ENCODE results near the gene GAB2.

GAB2 gene

DNA sequence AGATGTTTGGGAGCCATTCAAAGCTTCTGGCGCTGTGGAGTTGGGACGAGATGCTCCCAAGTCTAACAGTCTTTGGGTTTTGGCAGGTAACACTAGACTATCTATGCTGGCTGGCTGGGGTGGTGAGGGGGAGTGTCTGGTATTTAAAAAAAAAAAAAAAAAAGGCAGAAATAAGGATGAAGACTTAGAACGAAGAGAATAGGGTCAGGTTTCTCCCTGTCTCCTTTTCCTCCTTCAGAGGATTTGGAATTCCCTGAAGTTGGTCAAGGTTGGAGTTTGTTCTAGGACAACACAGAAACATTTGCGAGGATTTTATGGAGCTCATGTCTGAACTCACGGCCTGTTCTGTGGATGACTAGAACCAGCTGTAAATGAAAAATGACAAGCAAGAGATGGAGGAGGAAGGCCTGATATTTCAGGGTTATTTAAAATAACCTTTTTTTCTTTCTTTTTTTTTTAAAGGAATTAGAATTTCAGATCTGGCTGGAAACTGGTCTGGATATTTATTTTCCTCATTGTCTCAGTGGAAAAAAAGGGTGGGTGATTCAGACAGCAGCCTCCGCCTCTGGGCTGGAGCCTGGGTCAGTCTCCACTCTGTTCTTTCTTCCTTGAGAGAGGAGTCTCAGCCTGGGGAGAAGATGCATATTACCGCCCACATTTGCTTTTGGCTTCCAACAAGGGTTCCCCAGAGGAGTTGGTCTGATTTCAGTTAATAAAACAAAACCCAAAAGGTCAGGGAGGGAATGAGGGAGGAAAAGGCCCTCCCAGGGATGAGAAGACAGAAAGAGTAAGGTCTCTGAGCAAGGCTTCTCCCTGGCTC, 148.8 kb downstream of the GAB2 start:
- DNase-seq, result no peak

DNA sequence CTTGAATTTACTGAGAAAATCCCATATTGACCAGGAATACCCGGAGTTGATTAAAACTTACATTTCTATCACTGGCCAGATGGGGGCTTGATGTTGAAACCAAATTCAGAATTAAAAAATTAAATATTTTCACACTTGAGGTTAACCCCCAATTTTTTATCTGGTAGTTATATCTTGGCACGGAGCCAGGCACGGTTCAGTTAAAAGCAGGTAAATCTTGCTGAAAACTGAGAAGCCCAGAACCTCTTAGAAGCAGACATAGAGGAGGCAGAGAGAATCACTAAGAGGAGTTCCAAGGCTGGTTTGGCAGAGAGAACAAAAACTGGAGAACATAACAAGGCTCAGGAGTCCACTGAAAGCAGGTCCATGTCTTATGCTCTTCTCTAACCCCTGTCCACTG, 151.2 kb downstream of the GAB2 start:
- no peak for DNase-seq

DNA sequence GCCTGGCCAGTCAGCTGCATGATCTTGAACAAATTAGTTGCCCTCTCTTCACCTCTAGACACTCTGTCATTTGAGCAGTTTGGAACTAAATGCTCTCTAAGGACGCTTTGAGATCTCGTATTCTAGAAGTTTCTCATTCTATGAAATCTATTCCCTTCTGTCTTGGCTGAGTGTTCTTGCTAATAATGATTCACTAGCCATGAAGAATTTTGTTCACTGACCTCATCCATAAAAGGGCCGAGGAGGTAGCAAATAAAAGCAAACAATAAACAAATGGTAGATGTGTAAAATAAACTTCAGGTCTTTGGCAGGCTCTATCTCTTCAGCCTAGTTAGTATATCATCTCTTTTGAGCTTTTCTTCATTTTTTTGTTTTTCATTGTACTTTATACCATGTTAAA, 152.3 kb downstream of the GAB2 start:
- DNase-seq, result no peak

DNA sequence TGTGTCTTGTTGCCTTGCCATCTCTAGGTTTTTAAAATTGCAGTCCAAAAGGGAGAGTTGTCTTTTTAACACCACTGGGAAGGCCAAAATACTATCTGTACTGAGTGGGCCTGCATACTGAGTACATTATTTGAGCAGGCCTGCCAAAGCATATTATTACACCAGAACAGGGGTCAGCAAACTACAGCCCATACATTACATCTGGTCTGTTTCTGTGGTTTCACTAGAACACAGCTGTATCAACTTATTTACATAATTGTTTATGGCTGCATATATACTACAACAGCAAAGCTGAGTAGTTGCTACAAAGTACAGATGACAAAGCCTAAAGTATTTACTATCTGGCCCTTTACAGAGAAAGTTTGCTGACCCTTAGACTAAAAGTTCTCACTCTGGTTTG, 154.9 kb downstream of the GAB2 start:
- DNase-seq, result no peak

- DNase-seq, result no peak
These were observed 155.4 kb downstream of the GAB2 start for GRCh38 chr11:78262238-78262637.

DNA sequence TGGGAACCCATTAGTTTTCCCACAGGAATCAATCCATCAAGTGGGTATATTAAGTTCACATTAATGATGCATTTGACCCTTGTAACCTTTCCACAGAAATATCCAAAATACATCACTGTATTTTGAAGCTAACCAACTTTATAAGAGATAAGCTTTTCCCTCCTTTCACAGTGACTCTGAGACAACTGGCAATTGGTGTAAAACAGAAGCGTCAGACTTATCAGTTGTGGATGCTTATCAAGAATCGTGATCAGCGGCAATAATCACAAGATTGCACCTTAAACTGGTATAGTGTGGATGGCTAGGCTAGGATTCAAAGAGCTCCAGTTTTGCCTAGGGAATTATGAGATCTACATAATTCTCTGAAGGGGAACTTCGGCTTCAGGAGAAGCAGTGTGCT, 155.8 kb downstream of the GAB2 start:
- DNase-seq, result no peak

GRCh38 chr11:78261367-78261766, 156.3 kb downstream of the GAB2 start:
- no peak for DNase-seq

GRCh38 chr11:78259777-78260487, 157.7 kb downstream of the GAB2 start:
- no peak for DNase-seq

DNA sequence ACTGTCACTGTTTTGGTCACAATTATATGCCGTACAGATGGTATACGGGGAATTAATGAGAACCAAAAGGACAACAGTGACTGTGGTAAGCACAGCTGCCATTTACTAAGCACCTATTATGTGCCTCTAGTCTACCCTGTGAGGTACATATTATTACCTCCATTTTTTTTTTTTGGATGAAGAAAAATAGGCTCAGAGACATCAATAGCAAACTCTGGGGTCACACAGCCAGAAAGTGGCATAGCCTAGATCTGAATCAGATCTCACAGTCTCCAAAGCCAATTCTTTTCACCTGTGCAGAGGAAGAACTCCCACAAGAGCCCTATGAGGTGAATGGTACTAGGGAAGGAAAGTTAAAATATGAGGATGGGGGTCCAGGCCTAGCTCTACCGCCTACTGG, 160.0 kb downstream of the GAB2 start:
- DNase-seq, result no peak

- DNase-seq, result no peak
These were observed 160.7 kb downstream of the GAB2 start for GRCh38 chr11:78256962-78257361.

- DNase-seq, result no peak
These were observed 161.7 kb downstream of the GAB2 start for GRCh38 chr11:78255919-78256318.

DNA sequence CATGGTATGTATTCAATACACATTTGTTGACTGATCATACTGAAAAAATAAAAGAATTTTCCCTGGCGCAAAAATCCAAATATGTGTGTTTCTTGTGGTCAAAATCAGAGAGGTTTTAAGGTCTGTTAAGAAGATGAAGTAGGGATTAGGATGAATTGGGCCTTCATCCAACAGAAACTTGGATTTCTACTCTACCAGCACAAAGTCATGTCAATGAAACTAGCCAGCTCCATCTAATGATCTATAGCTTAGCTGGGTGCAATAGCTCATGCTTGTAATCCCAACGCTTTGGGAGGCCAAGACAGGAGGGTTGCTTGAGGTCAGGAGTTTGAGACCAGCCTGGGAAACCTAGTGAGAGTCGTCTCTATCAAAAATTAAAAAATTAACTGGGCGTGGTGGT, 163.4 kb downstream of the GAB2 start:
- DNase-seq, result no peak

- DNase-seq, result no peak
These were observed 163.8 kb downstream of the GAB2 start for GRCh38 chr11:78253797-78254196.

GRCh38 chr11:78251083-78251775, 166.4 kb downstream of the GAB2 start:
- DNase-seq, result no peak

DNA sequence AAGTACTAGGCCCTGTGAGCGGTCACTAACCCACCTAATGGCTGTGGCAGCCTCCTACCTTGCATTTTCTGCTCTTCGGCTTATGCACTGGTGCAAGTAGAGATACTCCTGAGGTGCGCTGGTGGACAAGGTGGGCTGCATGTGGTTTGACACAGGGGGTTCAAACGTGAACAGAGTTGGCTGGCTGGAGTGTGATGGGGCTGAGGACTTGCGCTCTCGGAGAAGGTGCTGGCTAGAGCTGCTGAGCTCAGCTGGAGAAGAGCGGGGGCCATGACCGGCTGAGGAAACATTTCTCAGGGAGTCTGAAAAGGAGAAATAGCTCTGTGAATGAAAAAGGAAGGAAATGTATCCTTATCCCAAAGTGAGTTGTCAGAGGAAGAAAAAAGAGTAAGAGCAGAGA, 167.5 kb downstream of the GAB2 start:
- DNase-seq, result no peak

DNA sequence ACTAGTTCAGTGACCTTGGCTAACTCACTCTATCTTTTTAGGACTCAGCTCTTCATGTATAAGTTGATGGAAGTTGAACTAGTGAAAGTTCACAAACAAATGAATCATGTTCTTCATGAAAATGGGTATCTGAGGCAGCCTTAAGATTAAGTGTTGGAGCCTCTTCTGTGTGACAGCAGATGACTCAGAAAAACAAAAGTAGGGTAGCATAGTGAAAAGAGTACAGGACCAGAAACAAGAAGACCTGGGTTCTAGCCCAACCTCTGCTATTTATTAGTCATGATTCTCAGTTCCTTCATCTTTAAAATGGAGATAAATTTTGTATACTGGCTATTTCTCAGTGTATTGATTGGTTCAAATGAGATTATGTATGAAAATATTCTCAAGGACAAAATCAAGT, 168.7 kb downstream of the GAB2 start:
- DNase-seq, result peak; percentile 9

GRCh38 chr11:78248191-78248590, 169.4 kb downstream of the GAB2 start:
- DNase-seq, result no peak

DNA sequence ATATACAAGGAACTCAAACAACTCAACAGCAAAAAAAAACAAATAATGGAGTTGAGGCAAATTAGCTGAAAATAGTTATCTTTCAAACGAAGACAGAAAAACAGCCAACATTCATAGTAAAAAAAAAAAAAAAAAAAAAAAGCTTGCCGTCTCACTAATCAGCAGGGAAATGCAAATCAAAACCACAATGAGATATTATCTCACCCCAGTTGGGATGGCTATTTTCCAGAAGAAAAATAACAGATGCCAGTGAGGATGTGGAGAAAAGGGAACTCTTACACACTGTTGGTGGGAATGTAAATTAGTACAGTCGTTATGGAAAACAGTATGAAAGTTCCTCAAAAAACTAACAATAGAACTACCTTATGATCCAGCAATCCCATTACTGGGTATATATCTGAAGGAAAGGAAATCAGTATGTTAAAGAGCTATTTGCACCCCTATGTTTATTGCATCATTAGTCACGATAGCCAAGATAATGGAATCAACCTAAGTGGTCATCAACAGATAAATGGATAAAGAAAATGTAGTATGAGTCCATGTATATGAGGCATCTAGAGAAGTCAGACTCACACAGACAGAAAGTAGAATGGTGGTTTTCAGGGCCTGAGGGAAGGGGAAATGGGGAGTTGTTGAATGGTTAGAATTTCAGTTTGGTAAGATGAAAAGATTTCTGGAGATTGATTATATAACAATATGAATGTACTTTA, 172.9 kb downstream of the GAB2 start:
- no peak for DNase-seq

- DNase-seq, result no peak
These were observed 173.5 kb downstream of the GAB2 start for GRCh38 chr11:78244080-78244479.

DNA sequence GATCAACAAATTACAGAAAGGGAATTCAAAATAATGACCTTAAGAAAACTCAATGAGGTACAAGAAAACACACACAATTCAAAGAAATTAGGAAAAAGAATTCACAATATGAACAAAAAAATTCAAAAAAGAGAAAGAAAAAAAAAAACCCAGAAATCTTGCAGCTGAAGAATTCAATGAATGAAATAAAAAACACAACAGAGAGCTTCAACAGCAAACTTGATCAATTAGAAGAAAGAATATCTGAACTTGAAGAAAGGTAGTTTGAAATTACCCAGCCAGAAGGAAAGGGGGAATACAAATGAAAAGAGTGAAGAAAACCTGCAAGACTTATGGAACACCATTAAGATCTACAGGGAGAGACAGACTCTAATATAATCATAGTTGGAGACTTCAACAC, 176.1 kb downstream of the GAB2 start:
- no peak for DNase-seq

GRCh38 chr11:78239781-78240180, 177.8 kb downstream of the GAB2 start:
- no peak for DNase-seq

GRCh38 chr11:78237293-78238046, 180.2 kb downstream of the GAB2 start:
- no peak for DNase-seq

DNA sequence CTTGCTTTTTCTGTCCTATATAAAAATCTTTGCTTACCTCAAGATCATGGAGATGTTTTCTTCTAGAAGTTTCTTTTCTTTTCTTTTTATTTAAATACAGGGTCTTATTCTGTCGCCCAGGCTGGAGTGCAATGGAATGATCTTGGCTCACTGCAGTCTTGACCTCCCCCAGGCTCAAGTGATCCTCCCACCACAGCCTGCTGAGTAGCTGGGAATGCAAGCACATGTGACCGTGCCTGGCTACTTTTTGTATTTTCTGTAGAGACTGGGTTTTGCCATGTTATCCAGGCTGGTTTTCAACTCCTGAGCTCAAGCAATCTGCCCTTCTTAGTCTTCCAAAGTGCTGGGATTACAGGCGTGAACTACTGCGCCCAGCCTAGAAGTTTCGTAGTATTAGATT, 183.6 kb downstream of the GAB2 start:
- DNase-seq, result no peak

Measured in activated CD4-positive, alpha-beta T cell treated with anti-CD3 and anti-CD28 coated beads, Interleukin-2, Interleukin-6, amounts not matched to agents 100 ng/mL and 50 ng/mL, durations not matched to agents 16 hours and 8 hours (primary cell).